H9 (cell line): ENCODE measurements around the gene TMEM236. TPM values are rescaled to one million over a fixed set of nuclear protein-coding genes. Genes with fewer than 3 reads are reported as not detected.

ENCODE experiments used
- DNase-seq: peaks from one replicate; pipeline ENCODE4 v3.0.0-alpha.2; 2017
- H2AFZ ChIP-seq: one replicate; pipeline ENCODE4 v1.6.1; 2013; ENCODE audit warnings: mild to moderate bottlenecking, low read length, control low read depth, moderate library complexity
- H2AK5ac ChIP-seq: 2 replicates; pipeline ENCODE4 v1.6.1; 2013; ENCODE audit warnings: low read length, control low read depth, mixed read lengths; ENCODE audit not compliant: insufficient read length
- H2BK120ac ChIP-seq: one replicate; pipeline ENCODE4 v1.6.1; 2013; ENCODE audit warnings: low read depth, mild to moderate bottlenecking, low read length, control low read depth, inconsistent platforms; ENCODE audit not compliant: poor library complexity, severe bottlenecking
- H2BK12ac ChIP-seq: 2 replicates; pipeline ENCODE4 v1.6.1; 2013; ENCODE audit warnings: low read length, control low read depth, mixed read lengths, low read depth; ENCODE audit not compliant: insufficient read length
- H2BK15ac ChIP-seq: 2 replicates; pipeline ENCODE4 v1.6.1; 2013; ENCODE audit warnings: low read depth, low read length, control low read depth
- H2BK20ac ChIP-seq: one replicate; pipeline ENCODE4 v1.6.1; 2013; ENCODE audit warnings: low read depth, mild to moderate bottlenecking, low read length, control low read depth, inconsistent platforms; ENCODE audit not compliant: poor library complexity, severe bottlenecking
- H2BK5ac ChIP-seq: 2 replicates; pipeline ENCODE4 v1.6.1; 2013; ENCODE audit warnings: low read length, control low read depth, mixed read lengths; ENCODE audit not compliant: insufficient read length
- H3K14ac ChIP-seq: 2 replicates; pipeline ENCODE4 v1.6.1; 2013; ENCODE audit warnings: low read length, control low read depth; ENCODE audit not compliant: insufficient read depth
- H3K18ac ChIP-seq: 2 replicates; pipeline ENCODE4 v1.6.1; 2013; ENCODE audit warnings: low read depth, mild to moderate bottlenecking, mixed read lengths, low read length, control low read depth; ENCODE audit not compliant: insufficient read length
- H3K23ac ChIP-seq: 2 replicates; pipeline ENCODE4 v1.6.1; 2013; ENCODE audit warnings: low read length, control low read depth, mixed read lengths, low read depth; ENCODE audit not compliant: insufficient read length
- H3K23me2 ChIP-seq: 2 replicates; pipeline ENCODE4 v1.6.1; 2013; ENCODE audit warnings: low read depth, mild to moderate bottlenecking, mixed read lengths, low read length, control low read depth; ENCODE audit not compliant: insufficient read length, poor library complexity, severe bottlenecking
- H3K27ac ChIP-seq: 2 replicates; pipeline ENCODE4 v1.5.1; 2013; ENCODE audit warnings: low read length, control low read depth, mixed read lengths, low read depth; ENCODE audit not compliant: insufficient read length
- H3K27me3 ChIP-seq: 2 replicates; pipeline ENCODE4 v1.6.1; 2013; ENCODE audit warnings: low read length, control low read depth, inconsistent platforms; ENCODE audit not compliant: insufficient read depth
- H3K4ac ChIP-seq: 2 replicates; pipeline ENCODE4 v1.6.1; 2013; ENCODE audit warnings: low read depth, mild to moderate bottlenecking, control low read depth, inconsistent platforms, low read length, moderate library complexity
- H3K4me1 ChIP-seq: 2 replicates; pipeline ENCODE4 v1.6.1; 2013; ENCODE audit warnings: low read length, control low read depth, inconsistent platforms; ENCODE audit not compliant: insufficient read depth
- H3K4me2 ChIP-seq: 2 replicates; pipeline ENCODE4 v1.6.1; 2013; ENCODE audit warnings: low read length, control low read depth, mixed read lengths; ENCODE audit not compliant: insufficient read length, insufficient read depth
- H3K56ac ChIP-seq: 2 replicates; pipeline ENCODE4 v1.6.1; 2013; ENCODE audit warnings: low read depth, mild to moderate bottlenecking, mixed read lengths, low read length, control low read depth; ENCODE audit not compliant: insufficient read length
- H3K79me1 ChIP-seq: 2 replicates; pipeline ENCODE4 v1.6.1; 2013; ENCODE audit warnings: low read depth, mild to moderate bottlenecking, moderate library complexity, low read length, control low read depth, inconsistent platforms; ENCODE audit not compliant: insufficient read depth, poor library complexity, severe bottlenecking
- H3K79me2 ChIP-seq: 2 replicates; pipeline ENCODE4 v1.6.1; 2013; ENCODE audit warnings: low read length, control low read depth, inconsistent platforms; ENCODE audit not compliant: insufficient read depth
- H3K9ac ChIP-seq: 2 replicates; pipeline ENCODE4 v1.6.1; 2013; ENCODE audit warnings: low read length, control low read depth, mixed read lengths; ENCODE audit not compliant: insufficient read length; ENCODE audit errors: extremely low read depth
- H3K9me3 ChIP-seq: one replicate; pipeline ENCODE4 v1.6.1; 2013; ENCODE audit warnings: low read depth, low read length, inconsistent platforms; ENCODE audit not compliant: control insufficient read depth
- H3T11ph ChIP-seq: one replicate; pipeline ENCODE4 v1.6.1; 2013; ENCODE audit warnings: mild to moderate bottlenecking, low read length, control low read depth, inconsistent platforms
- H4K20me1 ChIP-seq: one replicate; pipeline ENCODE4 v1.6.1; 2013; ENCODE audit not compliant: control insufficient read depth, insufficient read length, insufficient read depth
- H4K5ac ChIP-seq: 2 replicates; pipeline ENCODE4 v1.6.1; 2013; ENCODE audit warnings: low read depth, mild to moderate bottlenecking, mixed read lengths, low read length, control low read depth; ENCODE audit not compliant: insufficient read length
- H4K8ac ChIP-seq: replicated peaks from 2 replicates; pipeline ENCODE4 v1.6.1; 2013; ENCODE audit warnings: low read length, control low read depth, mixed read lengths, low read depth; ENCODE audit not compliant: insufficient read length
- H4K91ac ChIP-seq: 2 replicates; pipeline ENCODE4 v1.6.1; 2013; ENCODE audit warnings: low read depth, mild to moderate bottlenecking, moderate library complexity, mixed read lengths, low read length, control low read depth; ENCODE audit not compliant: insufficient read length
- H3K27ac Mint-ChIP-seq, 3 experiments: 2 replicates in 2 of 3; 3 replicates in 1 of 3; pipeline ENCODE4 v1.8.0; 2020 to 2021; ENCODE audit warnings: mixed read lengths in 3 of 3, mild to moderate bottlenecking in 1 of 3, moderate library complexity in 1 of 3
- H3K27me3 Mint-ChIP-seq: 2 replicates; pipeline ENCODE4 v1.8.0; 2021; ENCODE audit warnings: low read depth, mild to moderate bottlenecking, moderate library complexity, mixed read lengths
- H3K36me3 Mint-ChIP-seq, 3 experiments: 2 replicates in 2 of 3; 3 replicates in 1 of 3; pipeline ENCODE4 v1.8.0; 2020 to 2021; ENCODE audit warnings: low read depth in 3 of 3, mixed read lengths in 3 of 3; ENCODE audit not compliant: insufficient read depth in 1 of 3
- H3K4me1 Mint-ChIP-seq, 2 experiments: 2 replicates each; pipeline ENCODE4 v1.8.0; 2020; ENCODE audit warnings: mixed read lengths in 2 of 2
- H3K4me3 Mint-ChIP-seq, 2 experiments: 2 replicates in 1 of 2; 3 replicates in 1 of 2; pipeline ENCODE4 v1.8.0; 2020 to 2021; ENCODE audit warnings: mild to moderate bottlenecking in 2 of 2, mixed read lengths in 2 of 2, moderate library complexity in 1 of 2
- H3K9me3 Mint-ChIP-seq, 2 experiments: 2 replicates in 1 of 2; 3 replicates in 1 of 2; pipeline ENCODE4 v1.8.0; 2020; ENCODE audit warnings: mild to moderate bottlenecking in 2 of 2, mixed read lengths in 2 of 2, moderate library complexity in 1 of 2
- WGBS: extraction: QIAGEN DNeasy Blood & Tissue Kit; methylation state at CpG from one replicate; pipeline ENCODE4 v1.1.7; 2013; ENCODE audit warnings: missing lambda C conversion rate, low lambda C conversion rate, mixed read lengths; ENCODE audit not compliant: insufficient read length; ENCODE audit errors: extremely low coverage; 5-methylcytosine and 5-hydroxymethylcytosine counted together
- total RNA-seq: library from RNA; stranded (reverse); gene quantifications from 2 replicates; pipeline ENCODE4 v1.2.1, GENCODE V29; 2021
- TF ChIP-seq, protein P1 (sequence below): fragments of 200-600 bp; sonication (generic); conservative IDR thresholded peaks from 3 replicates; pipeline ENCODE4 v1.8.0; 2021; ENCODE audit warnings: antibody characterized with exemption, mild to moderate bottlenecking

TMEM236 gene
- total RNA-seq, 1 experiment from 2014 or later, result not detected

- Histone ChIP-seq H3K9ac (no peak overlapping the region), H4K91ac (no peak overlapping the region), H2BK12ac (no peak overlapping the region), H2AFZ (no peak overlapping the region), H3K4me1 (no peaks in the 10 kb centered on the region), H3K79me2 (no peaks in the 10 kb centered on the region), H3K4me2 (no peak overlapping the region), H3K4ac (no peak overlapping the region), H3K23ac (no peak overlapping the region), H3K56ac (no peak overlapping the region), H4K8ac (no peak overlapping the region), H3K18ac (no peak overlapping the region), H3K9me3 (no peaks in the 10 kb centered on the region), H2BK20ac (no peak overlapping the region), H3K27ac (no peak overlapping the region), H2BK5ac (no peak overlapping the region), H3K27me3 (no peaks in the 10 kb centered on the region), H3K23me2 (no peaks in the 10 kb centered on the region), H3K79me1 (no peaks in the 10 kb centered on the region), H4K5ac (no peak overlapping the region), H3T11ph (no peak overlapping the region), H4K20me1 (no peaks in the 10 kb centered on the region), H2AK5ac (no peak overlapping the region), H2BK15ac (no peak overlapping the region), H2BK120ac (no peak overlapping the region), H3K14ac (no peak overlapping the region)
- no CpG with 5 or more reads among the region's 10 CpGs for WGBS
- Mint-ChIP-seq H3K9me3 (no peaks in the 10 kb centered on the region), H3K27me3 (no peaks in the 10 kb centered on the region), H3K4me3 (no peak overlapping the region), H3K36me3 (peaks cover 10 to 56% (median 45%) of the 10 kb centered on the region in 3 experiments; a peak in 6 of 7 replicates), H3K27ac (no peak overlapping the region), H3K4me1 (peaks cover 6 to 7% of the 10 kb centered on the region in 2 experiments; a peak in 3 of 4 replicates)
- DNase-seq, result no peak
- TF ChIP-seq, protein P1, sequence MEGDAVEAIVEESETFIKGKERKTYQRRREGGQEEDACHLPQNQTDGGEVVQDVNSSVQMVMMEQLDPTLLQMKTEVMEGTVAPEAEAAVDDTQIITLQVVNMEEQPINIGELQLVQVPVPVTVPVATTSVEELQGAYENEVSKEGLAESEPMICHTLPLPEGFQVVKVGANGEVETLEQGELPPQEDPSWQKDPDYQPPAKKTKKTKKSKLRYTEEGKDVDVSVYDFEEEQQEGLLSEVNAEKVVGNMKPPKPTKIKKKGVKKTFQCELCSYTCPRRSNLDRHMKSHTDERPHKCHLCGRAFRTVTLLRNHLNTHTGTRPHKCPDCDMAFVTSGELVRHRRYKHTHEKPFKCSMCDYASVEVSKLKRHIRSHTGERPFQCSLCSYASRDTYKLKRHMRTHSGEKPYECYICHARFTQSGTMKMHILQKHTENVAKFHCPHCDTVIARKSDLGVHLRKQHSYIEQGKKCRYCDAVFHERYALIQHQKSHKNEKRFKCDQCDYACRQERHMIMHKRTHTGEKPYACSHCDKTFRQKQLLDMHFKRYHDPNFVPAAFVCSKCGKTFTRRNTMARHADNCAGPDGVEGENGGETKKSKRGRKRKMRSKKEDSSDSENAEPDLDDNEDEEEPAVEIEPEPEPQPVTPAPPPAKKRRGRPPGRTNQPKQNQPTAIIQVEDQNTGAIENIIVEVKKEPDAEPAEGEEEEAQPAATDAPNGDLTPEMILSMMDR, result no peak
These were observed 43.2 kb upstream of the TMEM236 start for GRCh38 chr10:17708821-17709220.
